GM23248 (cell line): Measurements from ENCODE around the gene TLE3.

Experiments
- EZH2 ChIP-seq: fragments of 200-600 bp; sonication (generic); IDR thresholded peaks from 2 replicates; pipeline ENCODE4 v1.6.1; 2018; ENCODE audit warnings: antibody characterized with exemption, mild to moderate bottlenecking; ENCODE audit not compliant: insufficient read depth, poor library complexity, severe bottlenecking
- EZH2phosphoT487 ChIP-seq: fragments of 200-600 bp; sonication (generic); IDR thresholded peaks from 2 replicates; pipeline ENCODE4 v1.6.1; 2018; ENCODE audit warnings: antibody characterized with exemption, moderate library complexity, mild to moderate bottlenecking, low read depth; ENCODE audit not compliant: insufficient read depth

DNA sequence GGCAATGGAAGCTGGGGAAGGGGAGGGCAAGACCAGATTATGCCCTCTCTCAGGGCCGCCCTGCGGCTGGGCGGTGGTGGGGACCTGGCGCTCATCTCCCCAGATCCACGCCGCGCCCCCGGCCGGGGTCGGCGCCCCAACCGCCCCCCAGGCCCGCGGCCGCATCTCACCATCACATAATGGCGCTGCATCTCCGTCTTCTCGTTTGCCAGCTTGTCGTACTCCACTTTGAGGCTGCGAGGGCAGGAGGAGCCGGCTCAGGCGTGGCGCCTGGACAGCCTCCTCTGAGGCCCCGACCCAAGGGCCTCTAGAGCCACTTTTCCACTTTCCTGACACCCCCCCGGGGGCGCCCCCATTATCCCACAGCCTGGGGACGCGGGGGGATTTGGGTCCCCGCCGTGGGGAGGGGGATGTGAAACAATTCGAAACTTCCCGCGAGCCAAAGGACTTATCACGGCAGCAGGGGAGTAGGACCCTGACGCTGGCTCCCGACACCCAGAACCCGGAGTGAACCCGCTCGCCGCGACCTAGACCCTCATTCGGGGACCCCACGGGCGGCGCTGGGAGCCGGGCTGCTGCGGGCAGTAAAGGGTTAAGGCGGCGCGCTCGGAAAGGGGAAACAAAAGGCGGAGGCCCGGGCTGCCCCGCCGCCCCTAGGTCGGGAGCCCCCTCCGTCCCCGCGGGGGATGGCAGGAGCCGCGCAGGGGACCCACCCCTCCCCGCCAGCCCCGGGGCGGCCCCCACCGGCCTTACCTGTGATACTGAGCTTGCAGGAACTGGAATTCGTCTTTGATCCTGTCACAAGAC is 2.1 kb downstream of the TLE3 start:
- no peak for TF ChIP-seq EZH2
- TF ChIP-seq EZH2phosphoT487, result no peak
